ENCODE data around the gene UVSSA.

DNA sequence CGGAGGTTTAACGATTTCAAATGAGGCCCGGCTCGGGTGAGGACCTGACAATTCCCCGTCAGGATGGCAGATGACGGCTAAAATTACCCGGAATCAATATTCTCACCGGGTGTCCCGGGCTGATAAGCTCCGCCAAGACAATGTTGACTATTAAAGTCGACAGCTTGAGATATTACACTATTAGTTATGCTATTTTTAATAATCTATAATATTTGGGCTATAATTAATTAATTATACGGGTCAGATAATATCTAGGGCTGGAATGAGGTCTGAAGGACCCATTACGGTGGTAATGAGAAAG, 68.6 kb downstream of the UVSSA start:
- TF ChIP-seq, protein P1, sequence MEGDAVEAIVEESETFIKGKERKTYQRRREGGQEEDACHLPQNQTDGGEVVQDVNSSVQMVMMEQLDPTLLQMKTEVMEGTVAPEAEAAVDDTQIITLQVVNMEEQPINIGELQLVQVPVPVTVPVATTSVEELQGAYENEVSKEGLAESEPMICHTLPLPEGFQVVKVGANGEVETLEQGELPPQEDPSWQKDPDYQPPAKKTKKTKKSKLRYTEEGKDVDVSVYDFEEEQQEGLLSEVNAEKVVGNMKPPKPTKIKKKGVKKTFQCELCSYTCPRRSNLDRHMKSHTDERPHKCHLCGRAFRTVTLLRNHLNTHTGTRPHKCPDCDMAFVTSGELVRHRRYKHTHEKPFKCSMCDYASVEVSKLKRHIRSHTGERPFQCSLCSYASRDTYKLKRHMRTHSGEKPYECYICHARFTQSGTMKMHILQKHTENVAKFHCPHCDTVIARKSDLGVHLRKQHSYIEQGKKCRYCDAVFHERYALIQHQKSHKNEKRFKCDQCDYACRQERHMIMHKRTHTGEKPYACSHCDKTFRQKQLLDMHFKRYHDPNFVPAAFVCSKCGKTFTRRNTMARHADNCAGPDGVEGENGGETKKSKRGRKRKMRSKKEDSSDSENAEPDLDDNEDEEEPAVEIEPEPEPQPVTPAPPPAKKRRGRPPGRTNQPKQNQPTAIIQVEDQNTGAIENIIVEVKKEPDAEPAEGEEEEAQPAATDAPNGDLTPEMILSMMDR (IDR thresholded peaks at IDR 0.05; ENCODE audit: poor library complexity, severe bottlenecking): no peak
- TF ChIP-seq, protein P2, sequence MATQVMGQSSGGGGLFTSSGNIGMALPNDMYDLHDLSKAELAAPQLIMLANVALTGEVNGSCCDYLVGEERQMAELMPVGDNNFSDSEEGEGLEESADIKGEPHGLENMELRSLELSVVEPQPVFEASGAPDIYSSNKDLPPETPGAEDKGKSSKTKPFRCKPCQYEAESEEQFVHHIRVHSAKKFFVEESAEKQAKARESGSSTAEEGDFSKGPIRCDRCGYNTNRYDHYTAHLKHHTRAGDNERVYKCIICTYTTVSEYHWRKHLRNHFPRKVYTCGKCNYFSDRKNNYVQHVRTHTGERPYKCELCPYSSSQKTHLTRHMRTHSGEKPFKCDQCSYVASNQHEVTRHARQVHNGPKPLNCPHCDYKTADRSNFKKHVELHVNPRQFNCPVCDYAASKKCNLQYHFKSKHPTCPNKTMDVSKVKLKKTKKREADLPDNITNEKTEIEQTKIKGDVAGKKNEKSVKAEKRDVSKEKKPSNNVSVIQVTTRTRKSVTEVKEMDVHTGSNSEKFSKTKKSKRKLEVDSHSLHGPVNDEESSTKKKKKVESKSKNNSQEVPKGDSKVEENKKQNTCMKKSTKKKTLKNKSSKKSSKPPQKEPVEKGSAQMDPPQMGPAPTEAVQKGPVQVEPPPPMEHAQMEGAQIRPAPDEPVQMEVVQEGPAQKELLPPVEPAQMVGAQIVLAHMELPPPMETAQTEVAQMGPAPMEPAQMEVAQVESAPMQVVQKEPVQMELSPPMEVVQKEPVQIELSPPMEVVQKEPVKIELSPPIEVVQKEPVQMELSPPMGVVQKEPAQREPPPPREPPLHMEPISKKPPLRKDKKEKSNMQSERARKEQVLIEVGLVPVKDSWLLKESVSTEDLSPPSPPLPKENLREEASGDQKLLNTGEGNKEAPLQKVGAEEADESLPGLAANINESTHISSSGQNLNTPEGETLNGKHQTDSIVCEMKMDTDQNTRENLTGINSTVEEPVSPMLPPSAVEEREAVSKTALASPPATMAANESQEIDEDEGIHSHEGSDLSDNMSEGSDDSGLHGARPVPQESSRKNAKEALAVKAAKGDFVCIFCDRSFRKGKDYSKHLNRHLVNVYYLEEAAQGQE (IDR thresholded peaks at IDR 0.05; ENCODE audit: borderline replicate concordance): no peak
- no peak for TF ChIP-seq TAF1 (IDR thresholded peaks at IDR 0.05; ENCODE audit: low read depth)

Measured in neural cell (in vitro differentiated cells).